ENCODE measurements around the gene CEP83. TPM values are rescaled to one million over a fixed set of nuclear protein-coding genes. Genes with fewer than 3 reads are reported as not detected.

CEP83 gene
- total and polyA plus RNA-seq, 8 donors: 11.9 to 46.1 (median 38.8) TPM

DNA sequence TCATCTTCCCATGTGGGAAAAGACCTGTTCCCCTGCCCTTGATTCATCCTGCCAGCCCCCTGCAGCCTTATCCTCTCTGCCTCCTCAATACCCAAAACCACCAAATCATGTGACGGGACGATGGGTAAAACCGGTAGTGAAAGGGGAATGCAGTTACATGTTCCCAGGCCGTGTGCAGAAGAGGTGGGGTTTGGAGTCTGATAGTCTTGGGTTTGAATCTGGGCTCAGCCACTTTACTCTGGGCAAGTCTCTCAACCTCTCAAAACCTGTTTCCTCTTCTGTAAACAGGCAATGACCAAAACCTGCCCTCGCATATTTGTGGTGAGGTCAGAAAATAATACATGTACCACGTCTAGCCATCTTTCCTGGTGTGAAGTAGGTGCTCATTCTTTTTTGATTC is 188.3 kb downstream of the CEP83 start:
- no peak overlapping the region for H3K27ac ChIP-seq
- ATAC-seq: no peak
- H3K4me3 ChIP-seq: no peak overlapping the region
- H3K27me3 ChIP-seq: no peaks in the 10 kb centered on the region
- intact Hi-C loops (cut with DNase I): no loop called here
- H3K9me3 ChIP-seq: no peaks in the 10 kb centered on the region
- H3K36me3 ChIP-seq: peaks cover 0 to 23% of the 10 kb centered on the region in 2 donors
- no peak for DNase-seq
- TF ChIP-seq, protein P1, sequence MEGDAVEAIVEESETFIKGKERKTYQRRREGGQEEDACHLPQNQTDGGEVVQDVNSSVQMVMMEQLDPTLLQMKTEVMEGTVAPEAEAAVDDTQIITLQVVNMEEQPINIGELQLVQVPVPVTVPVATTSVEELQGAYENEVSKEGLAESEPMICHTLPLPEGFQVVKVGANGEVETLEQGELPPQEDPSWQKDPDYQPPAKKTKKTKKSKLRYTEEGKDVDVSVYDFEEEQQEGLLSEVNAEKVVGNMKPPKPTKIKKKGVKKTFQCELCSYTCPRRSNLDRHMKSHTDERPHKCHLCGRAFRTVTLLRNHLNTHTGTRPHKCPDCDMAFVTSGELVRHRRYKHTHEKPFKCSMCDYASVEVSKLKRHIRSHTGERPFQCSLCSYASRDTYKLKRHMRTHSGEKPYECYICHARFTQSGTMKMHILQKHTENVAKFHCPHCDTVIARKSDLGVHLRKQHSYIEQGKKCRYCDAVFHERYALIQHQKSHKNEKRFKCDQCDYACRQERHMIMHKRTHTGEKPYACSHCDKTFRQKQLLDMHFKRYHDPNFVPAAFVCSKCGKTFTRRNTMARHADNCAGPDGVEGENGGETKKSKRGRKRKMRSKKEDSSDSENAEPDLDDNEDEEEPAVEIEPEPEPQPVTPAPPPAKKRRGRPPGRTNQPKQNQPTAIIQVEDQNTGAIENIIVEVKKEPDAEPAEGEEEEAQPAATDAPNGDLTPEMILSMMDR (IDR thresholded peaks at IDR 0.05): no peak
- H3K4me1 ChIP-seq: peaks cover 0 to 17% of the 10 kb centered on the region in 2 donors

DNA sequence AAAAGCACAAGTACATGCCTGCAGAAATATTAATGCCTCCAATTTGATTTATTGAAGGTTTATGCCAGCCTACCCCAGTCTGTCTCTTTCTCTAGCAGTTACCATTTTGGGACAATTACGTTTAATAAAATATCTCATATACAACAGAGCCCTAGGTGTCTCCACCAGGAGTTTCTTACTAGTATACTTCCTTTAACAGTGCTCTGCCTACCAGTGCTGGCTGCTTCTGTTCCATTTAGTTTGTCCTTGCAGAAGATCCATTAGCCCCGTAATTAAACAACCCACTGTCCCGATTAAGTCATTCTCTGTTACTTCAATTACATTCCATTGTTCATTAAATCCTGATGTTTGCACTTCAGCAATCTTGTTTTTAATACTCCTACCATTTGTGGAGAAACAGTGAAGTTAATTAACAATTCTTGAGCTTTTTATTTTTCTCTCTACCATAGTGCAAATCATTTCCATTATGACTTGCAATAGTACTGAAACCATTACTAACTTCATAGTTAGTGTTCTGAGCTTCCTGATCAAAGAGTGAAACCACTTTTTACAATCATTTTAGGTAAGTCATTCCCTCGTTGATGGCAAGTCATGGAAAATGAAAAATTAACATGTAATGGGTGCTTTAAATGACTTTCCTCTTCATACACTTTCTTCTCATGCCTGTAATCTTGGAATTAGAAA is 190.2 kb downstream of the CEP83 start:
- no peaks in the 10 kb centered on the region for H3K27me3 ChIP-seq
- DNase-seq (no peak), ATAC-seq (no peak)
- TF ChIP-seq, protein P1 (IDR thresholded peaks at IDR 0.05): no peak
- no peak overlapping the region for H3K27ac ChIP-seq
- peaks cover under 1 to 29% of the 10 kb centered on the region in 2 donors for H3K4me1 ChIP-seq
- no peak overlapping the region for H3K4me3 ChIP-seq
- no peaks in the 10 kb centered on the region for H3K9me3 ChIP-seq
- H3K36me3 ChIP-seq: peaks cover 0 to 34% of the 10 kb centered on the region in 2 donors
- intact Hi-C loops (cut with DNase I): no loop called here

DNA sequence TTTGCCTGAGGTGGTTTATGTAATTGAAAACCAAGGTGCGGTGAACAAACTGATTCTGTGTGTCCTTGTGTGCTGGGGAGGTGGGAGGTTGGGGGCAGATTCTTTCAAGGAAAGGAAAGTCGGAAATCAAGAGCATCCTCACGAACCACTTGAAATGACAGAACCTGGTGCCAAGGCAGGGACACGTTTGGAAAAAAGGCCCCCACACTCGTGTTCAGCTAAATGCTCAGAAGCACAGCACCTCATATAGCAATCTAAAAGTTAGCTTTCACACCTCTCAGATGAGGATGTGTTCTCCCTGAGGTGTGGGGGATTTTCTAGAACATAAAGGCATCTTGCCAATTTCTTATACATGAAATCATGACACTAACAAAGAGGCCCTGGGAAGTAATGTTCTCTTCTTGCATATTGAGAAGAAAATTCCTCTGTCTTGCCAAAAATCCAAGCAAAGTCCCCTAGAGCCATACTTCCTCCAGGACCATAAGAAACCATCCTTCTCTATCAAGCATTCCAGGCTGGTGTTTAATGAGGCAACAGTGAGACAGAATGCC is 191.7 kb downstream of the CEP83 start:
- Histone ChIP-seq H3K27me3 (no peaks in the 10 kb centered on the region), H3K4me3 (no peak overlapping the region), H3K36me3 (peaks cover 0 to 26% of the 10 kb centered on the region in 2 donors), H3K4me1 (peaks cover 10 to 44% of the 10 kb centered on the region in 2 donors), H3K9me3 (no peaks in the 10 kb centered on the region), H3K27ac (peak overlapping the region; percentile 50 to 71)
- TF ChIP-seq, protein P1 (IDR thresholded peaks at IDR 0.05): no peak
- intact Hi-C loops (cut with DNase I): no loop called here
- no peak for DNase-seq
- no peak for ATAC-seq

DNA sequence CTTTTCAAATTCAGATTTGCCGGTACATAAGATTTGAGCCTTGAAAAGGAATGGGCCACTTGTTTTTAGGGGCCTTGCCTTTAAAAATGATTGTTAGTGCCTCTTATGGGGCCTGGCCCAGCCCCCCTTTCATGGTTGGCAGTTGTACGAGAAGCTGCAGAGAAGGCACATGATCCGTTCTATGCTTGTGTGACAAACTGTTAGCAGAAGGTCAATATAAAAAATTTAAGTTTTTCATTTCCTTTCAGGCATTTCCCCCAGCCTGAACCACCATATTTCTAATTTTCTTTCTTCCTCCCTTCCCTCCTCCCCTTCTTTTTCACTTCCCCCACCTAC is 192.2 kb downstream of the CEP83 start:
- intact Hi-C loops (cut with DNase I): no loop called here
- no peak overlapping the region for H3K4me3 ChIP-seq
- H3K4me1 ChIP-seq: peaks cover 14 to 49% of the 10 kb centered on the region in 2 donors
- no peaks in the 10 kb centered on the region for H3K9me3 ChIP-seq
- no peaks in the 10 kb centered on the region for H3K27me3 ChIP-seq
- peak overlapping the region; percentile 50 to 71 for H3K27ac ChIP-seq
- DNase-seq: peak in 1 of 4 donors; percentile 63
- H3K36me3 ChIP-seq: peaks cover 0 to 22% of the 10 kb centered on the region in 2 donors
- TF ChIP-seq, protein P1 (IDR thresholded peaks at IDR 0.05): no peak
- ATAC-seq: no peak

DNA sequence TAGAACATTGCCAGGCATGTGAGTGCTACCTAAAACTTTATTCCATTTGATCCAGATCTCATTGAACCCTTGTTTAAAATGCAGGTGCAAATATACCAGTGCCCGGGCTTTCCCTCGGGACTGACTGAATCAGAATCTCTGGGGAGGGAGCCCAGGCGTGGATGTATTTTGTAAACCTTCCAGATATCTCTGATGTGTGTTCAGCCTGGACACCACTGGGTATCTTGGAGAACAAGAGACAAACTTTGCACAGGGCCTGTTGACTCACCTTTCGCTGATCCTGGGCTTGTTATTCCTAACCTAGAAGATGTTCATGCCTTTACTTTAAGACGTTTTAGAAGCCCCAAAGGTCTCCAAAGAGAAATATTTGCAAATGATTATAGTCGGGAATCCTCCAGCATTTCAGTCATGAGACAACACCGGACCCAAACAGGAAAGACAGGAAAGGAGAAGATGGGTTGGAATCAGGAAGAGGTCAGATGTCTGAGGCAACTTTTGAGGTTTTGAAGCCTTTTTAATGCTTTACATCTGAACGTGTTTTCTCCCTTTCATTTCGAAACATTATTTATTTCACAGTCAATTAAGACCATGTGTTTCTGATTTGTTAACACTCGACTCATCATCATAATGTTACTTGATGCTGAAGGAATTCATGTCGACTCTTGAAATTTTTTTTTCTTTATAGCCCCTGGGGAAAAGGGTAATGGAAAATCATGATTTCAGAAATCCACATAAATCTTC is 192.7 kb downstream of the CEP83 start:
- Histone ChIP-seq H3K27me3 (no peaks in the 10 kb centered on the region), H3K9me3 (no peaks in the 10 kb centered on the region), H3K4me1 (peaks cover 15 to 54% of the 10 kb centered on the region in 2 donors), H3K36me3 (peaks cover 0 to 19% of the 10 kb centered on the region in 2 donors), H3K4me3 (no peak overlapping the region), H3K27ac (peak overlapping the region; percentile 50 to 71)
- ATAC-seq (no peak), DNase-seq (peak in 2 of 4 donors; percentile 61 to 79)
- TF ChIP-seq, protein P1 (IDR thresholded peaks at IDR 0.05): no peak
- intact Hi-C loops (cut with DNase I): no loop called here

Measured in left lung (tissue), 10 donors.